ENCODE measurements around the gene PKIG. TPM values are rescaled to one million over a fixed set of nuclear protein-coding genes. Genes with fewer than 3 reads are reported as not detected.
A peak's percentile ranks its signal among the peaks of the same experiment; 100 is the strongest.

PKIG gene
- total and polyA plus RNA-seq, 2 experiments from 2014 or later, result 47.6 to 51.9 TPM

GRCh38 chr20:44609516-44610312 lies 27.3 kb downstream of the PKIG start:
- Histone ChIP-seq H3K27me3 (no peaks in the 10 kb centered on the region), H2AFZ (peak overlapping the region; percentile 47), H4K20me1 (ENCODE audit: insufficient read depth, poor library complexity, severe bottlenecking) (no peaks in the 10 kb centered on the region), H3K36me3 (replicated peaks; ENCODE audit: insufficient read depth, low read depth) (no peaks in the 10 kb centered on the region), H3K79me2 (peaks cover 3% of the 10 kb centered on the region), H3K9me2 (replicated peaks; ENCODE audit: insufficient read depth) (no peaks in the 10 kb centered on the region), H3K27ac (peak overlapping the region; percentile 75), H3K4me2 (peak overlapping the region; percentile 69), H3K4me1 (ENCODE audit: insufficient read depth) (peaks cover 9% of the 10 kb centered on the region), H3K9me3 (ENCODE audit: low read depth) (no peaks in the 10 kb centered on the region), H3K4me3 (no peak overlapping the region)
- 32% methylated on average over 25 of the region's 25 CpGs for WGBS (ENCODE audit: low lambda C conversion rate, missing lambda C conversion rate)
- TF ChIP-seq EZH2phosphoT487 (IDR thresholded peaks at IDR 0.05; ENCODE audit: low read depth, severe bottlenecking, unreplicated experiment) (no peak), CTCF (IDR thresholded peaks at IDR 0.05; ENCODE audit: poor library complexity) (peak; percentile 94)
- DNase-seq (ENCODE audit: low spot score), result peak; percentile 95

- H4K20me1 ChIP-seq (ENCODE audit: insufficient read depth, poor library complexity, severe bottlenecking), result no peaks in the 10 kb centered on the region
- H3K27me3 ChIP-seq, result no peaks in the 10 kb centered on the region
- H2AFZ ChIP-seq, result no peak overlapping the region
- peaks cover 3% of the 10 kb centered on the region for H3K79me2 ChIP-seq
- TF ChIP-seq EZH2phosphoT487 (IDR thresholded peaks at IDR 0.05; ENCODE audit: low read depth, severe bottlenecking, unreplicated experiment), result no peak
- TF ChIP-seq CTCF (IDR thresholded peaks at IDR 0.05; ENCODE audit: poor library complexity), result no peak
- TF ChIP-seq EZH2 (IDR thresholded peaks at IDR 0.05; ENCODE audit: borderline replicate concordance), result no peak
- H3K9me3 ChIP-seq (ENCODE audit: low read depth), result no peaks in the 10 kb centered on the region
- no peak overlapping the region for H3K27ac ChIP-seq
- WGBS (ENCODE audit: low lambda C conversion rate, missing lambda C conversion rate), result 14% methylated on average over 1 of the region's 1 CpG
- H3K9me2 ChIP-seq (replicated peaks; ENCODE audit: insufficient read depth), result no peaks in the 10 kb centered on the region
- H3K4me3 ChIP-seq, result no peak overlapping the region
- peaks cover 9% of the 10 kb centered on the region for H3K4me1 ChIP-seq (ENCODE audit: insufficient read depth)
- H3K36me3 ChIP-seq (replicated peaks; ENCODE audit: insufficient read depth, low read depth), result no peaks in the 10 kb centered on the region
- H3K4me2 ChIP-seq, result no peak overlapping the region
- DNase-seq (ENCODE audit: low spot score), result no peak
Observed at GRCh38 chr20:44610313-44610962, 28.1 kb downstream of the PKIG start.

GRCh38 chr20:44613575-44613974 lies 31.2 kb downstream of the PKIG start:
- Histone ChIP-seq H3K9me2 (replicated peaks; ENCODE audit: insufficient read depth) (no peaks in the 10 kb centered on the region), H3K4me1 (ENCODE audit: insufficient read depth) (peaks cover 9% of the 10 kb centered on the region), H3K27ac (no peak overlapping the region), H3K9me3 (ENCODE audit: low read depth) (no peaks in the 10 kb centered on the region), H3K4me3 (no peak overlapping the region), H2AFZ (no peak overlapping the region), H3K36me3 (replicated peaks; ENCODE audit: insufficient read depth, low read depth) (no peaks in the 10 kb centered on the region), H3K27me3 (no peaks in the 10 kb centered on the region), H4K20me1 (ENCODE audit: insufficient read depth, poor library complexity, severe bottlenecking) (no peaks in the 10 kb centered on the region), H3K79me2 (peaks cover 3% of the 10 kb centered on the region), H3K4me2 (no peak overlapping the region)
- WGBS (ENCODE audit: low lambda C conversion rate, missing lambda C conversion rate), result 92% methylated on average over 5 of the region's 5 CpGs
- no peak for DNase-seq (ENCODE audit: low spot score)
- TF ChIP-seq EZH2phosphoT487 (IDR thresholded peaks at IDR 0.05; ENCODE audit: low read depth, severe bottlenecking, unreplicated experiment), result no peak
- no peak for TF ChIP-seq EZH2 (IDR thresholded peaks at IDR 0.05; ENCODE audit: borderline replicate concordance)

- no peak overlapping the region for H3K27ac ChIP-seq
- WGBS (ENCODE audit: low lambda C conversion rate, missing lambda C conversion rate), result 85% methylated on average over 14 of the region's 14 CpGs
Observed at GRCh38 chr20:44614525-44614924, 32.1 kb downstream of the PKIG start.

More at GRCh38 chr20:44614525-44614924, 32.1 kb downstream of the PKIG start:
- Histone ChIP-seq H3K27me3 (no peaks in the 10 kb centered on the region), H3K9me2 (replicated peaks; ENCODE audit: insufficient read depth) (no peaks in the 10 kb centered on the region), H3K79me2 (peaks cover 3% of the 10 kb centered on the region), H3K4me3 (no peak overlapping the region), H3K9me3 (ENCODE audit: low read depth) (no peaks in the 10 kb centered on the region), H3K4me2 (no peak overlapping the region), H2AFZ (no peak overlapping the region), H4K20me1 (ENCODE audit: insufficient read depth, poor library complexity, severe bottlenecking) (no peaks in the 10 kb centered on the region), H3K36me3 (replicated peaks; ENCODE audit: insufficient read depth, low read depth) (no peaks in the 10 kb centered on the region), H3K4me1 (ENCODE audit: insufficient read depth) (peaks cover 3% of the 10 kb centered on the region)
- TF ChIP-seq CTCF (IDR thresholded peaks at IDR 0.05; ENCODE audit: poor library complexity) (no peak), EZH2phosphoT487 (IDR thresholded peaks at IDR 0.05; ENCODE audit: low read depth, severe bottlenecking, unreplicated experiment) (no peak), EZH2 (IDR thresholded peaks at IDR 0.05; ENCODE audit: borderline replicate concordance) (no peak)
- no peak for DNase-seq (ENCODE audit: low spot score)
